Sigmoid colon (tissue), 4 donors: Measurements from ENCODE around the gene GRID2.

ENCODE experiments used
- CTCF ChIP-seq, 4 experiments: fragments of 450-650 bp in 3 of 4; fragments of 200-600 bp in 1 of 4; IDR thresholded peaks; one replicate each; pipeline ENCODE4 v1.5.1; 2016 to 2019; ENCODE audit warnings: antibody characterized with exemption in 4 of 4, mild to moderate bottlenecking in 3 of 4, moderate library complexity in 2 of 4
- EP300 ChIP-seq, 4 donors: sonication (generic); formaldehyde crosslinking; IDR thresholded peaks; one replicate each; pipeline ENCODE4 v1.6.1; 2017; ENCODE audit warnings: antibody characterized with exemption in 4 of 4
- POLR2A ChIP-seq, 2 donors: fragments of 450-650 bp; IDR thresholded peaks; one replicate each; pipeline ENCODE4 v1.6.1; 2016; ENCODE audit warnings: antibody characterized with exemption in 2 of 2, mild to moderate bottlenecking in 2 of 2, moderate library complexity in 2 of 2
- POLR2AphosphoS5 ChIP-seq, 4 donors: sonication (generic); formaldehyde crosslinking; IDR thresholded peaks; one replicate each; pipeline ENCODE4 v1.6.1; 2017; ENCODE audit warnings: antibody characterized with exemption in 4 of 4

- TF ChIP-seq POLR2A (IDR thresholded peaks at IDR 0.05): no peak
- TF ChIP-seq CTCF (IDR thresholded peaks at IDR 0.05): no peak
- no peak for TF ChIP-seq POLR2AphosphoS5 (IDR thresholded peaks at IDR 0.05)
- TF ChIP-seq EP300 (IDR thresholded peaks at IDR 0.05): no peak
Measured at GRCh38 chr4:92455329-92455839, 151.6 kb downstream of the GRID2 start.
